HepG2 (cell line): Measurements from ENCODE around the gene ZFHX3. TPM values are rescaled to one million over a fixed set of nuclear protein-coding genes. Genes with fewer than 3 reads are reported as not detected.

Experiments
- ATAC-seq: fragments of 200-7000 bp; cut with Tn5 transposase; 3 replicates; pipeline ENCODE4 v1.9.1; 2020; ENCODE audit warnings: mild to moderate bottlenecking, moderate library complexity
- BruUV-seq: library from RNA; stranded (reverse); fragments of 400-500 nt; replicated peaks from 2 replicates; lab custom pipeline; 2021; lab: Mats Ljungman, UMichigan
- CTCF ChIA-PET: fragments of 300-600 bp; formaldehyde crosslinking; extraction: SDS; loops from one replicate; lab custom pipeline; 2021; ENCODE audit warnings: low total read pairs, inconsistent platforms, low intra/inter-chr PET ratio; lab: Yijun Ruan, JAX
- POLR2A ChIA-PET: fragments of 350-600 bp; sonication (Branson Sonifier 250); formaldehyde crosslinking; loops from one replicate; lab custom pipeline; 2020; ENCODE audit warnings: antibody characterized with exemption, inconsistent platforms; lab: Yijun Ruan, JAX
- DNase-seq: peaks from one replicate; pipeline ENCODE4 v3.0.0-alpha.2; 2015; ENCODE audit warnings: low spot score
- FAIRE-seq: peaks from 3 replicates; lab custom pipeline; 2011; peaks lifted over from hg19 to GRCh38; lab: Jason Lieb, UNC
- H2AFZ ChIP-seq: one replicate; pipeline ENCODE4 v1.6.1; 2011; ENCODE audit warnings: low read length, inconsistent platforms
- H3K27ac ChIP-seq: fragments of 300-600 bp; 3 replicates; pipeline ENCODE4 v1.8.0; 2011; ENCODE audit warnings: mixed run types, mild to moderate bottlenecking, mixed read lengths, low read length, inconsistent platforms; ENCODE audit not compliant: insufficient read depth; ENCODE audit errors: extremely low read length
- H3K27me3 ChIP-seq, 2 experiments: fragments of 200-600 bp in 1 of 2; 2 replicates in 1 of 2; 3 replicates in 1 of 2; pipeline versions ENCODE4 v1.6.0 to v1.8.0; 2011; ENCODE audit warnings: low read length in 2 of 2, mild to moderate bottlenecking in 2 of 2, moderate library complexity in 2 of 2, inconsistent platforms in 1 of 2; ENCODE audit not compliant: insufficient read depth in 2 of 2, control insufficient read depth in 1 of 2
- H3K36me3 ChIP-seq, 2 experiments: fragments of 200-600 bp in 1 of 2; replicated peaks in 1 of 2; 2 replicates in 1 of 2; 3 replicates in 1 of 2; pipeline versions ENCODE4 v1.5.1 to v1.8.0; 2011; ENCODE audit warnings: low read length in 2 of 2, inconsistent platforms in 1 of 2; ENCODE audit not compliant: insufficient read depth in 2 of 2, control insufficient read depth in 1 of 2
- H3K4me1 ChIP-seq: 2 replicates; pipeline ENCODE4 v1.5.1; 2012; ENCODE audit warnings: low read length, inconsistent platforms; ENCODE audit not compliant: insufficient read depth
- H3K4me2 ChIP-seq: 2 replicates; pipeline ENCODE4 v1.6.0; 2011; ENCODE audit warnings: low read depth, low read length, inconsistent platforms
- H3K4me3 ChIP-seq, 3 experiments: fragments of 200-600 bp in 1 of 3; sonication (generic), shearing (Covaris generic) in 1 of 3; replicated peaks in 1 of 3; 2 replicates each; pipeline ENCODE4 v1.5.1; 2011 to 2016; ENCODE audit warnings: low read length in 3 of 3, inconsistent platforms in 2 of 3, low read depth in 2 of 3, mild to moderate bottlenecking in 2 of 3, control low read depth in 1 of 3, mixed read lengths in 1 of 3; ENCODE audit not compliant: insufficient read depth in 1 of 3
- H3K79me2 ChIP-seq: one replicate; pipeline ENCODE4 v1.6.1; 2011; ENCODE audit warnings: low read length, inconsistent platforms; ENCODE audit not compliant: insufficient read depth
- H3K9ac ChIP-seq: 2 replicates; pipeline ENCODE4 v1.6.0; 2011; ENCODE audit warnings: mild to moderate bottlenecking, low read depth, low read length, inconsistent platforms; ENCODE audit not compliant: insufficient read depth
- H3K9me3 ChIP-seq: 2 replicates; pipeline ENCODE4 v1.5.1; 2012; ENCODE audit warnings: mild to moderate bottlenecking, low read length
- H4K20me1 ChIP-seq: 2 replicates; pipeline ENCODE4 v1.6.0; 2011; ENCODE audit warnings: inconsistent platforms, mild to moderate bottlenecking, low read length, moderate library complexity; ENCODE audit not compliant: insufficient read depth
- KDM1A ChIP-seq: IDR thresholded peaks from 2 replicates; pipeline ENCODE4 v1.6.1; 2016; ENCODE audit warnings: missing compliant biosample characterization
- RBM22 ChIP-seq: fragments of 200-400 bp; formaldehyde crosslinking; optimal IDR thresholded peaks from 2 replicates; pipeline ENCODE3; 2017; ENCODE audit warnings: mild to moderate bottlenecking, low read length, moderate library complexity
- TBX2 ChIP-seq: sonication (generic); formaldehyde crosslinking; IDR thresholded peaks from 2 replicates; pipeline ENCODE4 v1.5.0; 2020; ENCODE audit warnings: missing genetic modification reagents, mild to moderate bottlenecking, borderline replicate concordance
- ZNF501 ChIP-seq: sonication (generic); formaldehyde crosslinking; IDR thresholded peaks from 2 replicates; pipeline ENCODE4 v1.5.1; 2020; ENCODE audit warnings: mild to moderate bottlenecking, moderate library complexity, missing genetic modification reagents
- ZNF614 ChIP-seq: IDR thresholded peaks from 2 replicates; pipeline ENCODE4 v1.6.1; 2018; ENCODE audit warnings: missing biosample characterization, missing genetic modification reagents, inconsistent platforms, borderline replicate concordance
- WGBS: methylation state at CpG from one replicate; pipeline ENCODE4 v1.1.6; 2017; ENCODE audit warnings: low lambda C conversion rate; 5-methylcytosine and 5-hydroxymethylcytosine counted together
- in situ Hi-C: cut with HindIII; loops from 2 replicates; pipeline ENCODE4 v1.10.0; 2017; ENCODE audit warnings: low pct_unique_long_range_greater_than_20kb; ENCODE audit not compliant: extremely low pct_ligation_motif_present
- intact Hi-C: fragments of 100-400 bp; cut with micrococcal nuclease; formaldehyde crosslinking; loops from one replicate; pipeline ENCODE4 v1.10.0; 2022; ENCODE audit not compliant: unreplicated experiment
- polyA plus RNA-seq, 8 experiments: library from polyadenylated mRNA; depleted of rRNA in 3 of 8; stranded (reverse) in 7 of 8; unstranded in 1 of 8; fragments of >200 nt; fragmentation: Illumina TruSeq in 4 of 8; extraction: Trizol in 4 of 8; gene quantifications; 2 replicates each; pipeline versions ENCODE4 v1.2.1 to v1.2.3, GENCODE V29; 2011 to 2016; ENCODE audit warnings: low read depth in 4 of 8, missing spikeins in 1 of 8, mixed read lengths in 1 of 8; ENCODE audit not compliant: insufficient read depth in 1 of 8
- total RNA-seq, 5 experiments: library from RNA; depleted of rRNA; stranded (reverse); fragments of >200 nt; fragmentation: Illumina TruSeq; extraction: Trizol; gene quantifications; 2 replicates each; pipeline ENCODE4 v1.2.3, GENCODE V29; 2016; ENCODE audit warnings: low read depth in 1 of 5

ZFHX3 gene
- total and polyA plus RNA-seq, 2 of the 13 experiments (the other 11 are each of a cell fraction or from before 2014, with no cell fraction given), result 5.0 to 6.0 TPM

DNA sequence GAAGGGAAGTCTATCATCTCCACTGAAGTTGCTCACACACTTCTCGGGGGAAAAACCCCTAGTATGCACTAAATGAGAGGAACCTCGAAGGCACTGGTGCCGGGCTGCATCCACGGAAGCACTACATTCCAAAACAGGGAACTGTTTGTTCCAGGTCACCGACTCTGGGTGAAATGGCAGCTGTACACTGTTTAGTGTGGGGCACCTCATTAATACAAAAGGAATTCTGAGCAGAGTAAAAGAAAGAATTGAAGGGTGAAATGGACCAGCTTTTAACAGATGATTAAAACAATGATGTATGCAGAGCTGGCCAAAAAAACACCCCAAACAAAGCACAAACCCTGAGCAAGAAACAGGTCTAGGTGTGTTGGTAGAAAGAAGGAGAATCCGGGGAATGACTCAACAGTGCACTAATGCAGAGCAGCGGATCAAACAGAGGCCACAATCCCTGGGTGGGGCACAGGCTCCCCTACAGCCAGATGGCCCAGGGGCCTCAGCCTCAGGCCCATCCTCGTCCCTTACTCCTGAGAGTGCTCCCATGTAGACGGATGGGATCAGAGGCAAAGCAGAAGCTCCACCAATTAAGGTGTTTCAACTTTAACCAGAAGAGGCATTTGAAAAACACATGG lies 161.5 kb downstream of the ZFHX3 start:
- FAIRE-seq (no peak), DNase-seq (no peak), ATAC-seq (no peak)
- Histone ChIP-seq H2AFZ (no peak overlapping the region), H3K36me3 (peaks cover 39 to 80% of the 10 kb centered on the region in 2 experiments), H3K27ac (no peak overlapping the region), H3K4me3 (no peak overlapping the region), H4K20me1 (no peaks in the 10 kb centered on the region), H3K9me3 (no peaks in the 10 kb centered on the region), H3K27me3 (no peaks in the 10 kb centered on the region), H3K79me2 (peaks cover 4% of the 10 kb centered on the region), H3K9ac (no peak overlapping the region), H3K4me1 (peaks cover 28% of the 10 kb centered on the region), H3K4me2 (no peak overlapping the region)
- BruUV-seq, result no TSS peak
- CTCF ChIA-PET, result no interaction called here
- in situ Hi-C loops (no loop called here), intact Hi-C loops (no loop called here)
- 96% methylated on average over 9 of the region's 9 CpGs for WGBS
- peak; percentile 49 for TF ChIP-seq RBM22
- TF ChIP-seq KDM1A (CRISPR knock-in tag), result no peak
- POLR2A ChIA-PET, result no interaction called here

- FAIRE-seq (no peak), DNase-seq (peak; percentile 75)
- CTCF ChIA-PET, result no interaction called here
- no TSS peak for BruUV-seq
- 0 out of 2 replicates have a peak, but pooled peaks have one; percentile 27 for TF ChIP-seq ZNF501
- TF ChIP-seq ZNF614 (CRISPR knock-in tag), result peak; percentile 69
- TF ChIP-seq TBX2, result no peak
- TF ChIP-seq, all 625 proteins: peak for 2
- H3K9ac ChIP-seq, result no peak overlapping the region
- 71% methylated on average over 5 of the region's 5 CpGs for WGBS
- H3K79me2 ChIP-seq, result peaks cover 12% of the 10 kb centered on the region
- POLR2A ChIA-PET, result interaction anchor here (0.6 kb wide), 1 partner anchor 37 kb away, joined by 3 read pairs; no protein-coding TSS in a partner anchor
- peaks cover 47% of the 10 kb centered on the region for H3K4me1 ChIP-seq
- peak overlapping the region; percentile 13 for H3K27ac ChIP-seq
- H3K4me2 ChIP-seq, result no peak overlapping the region
- no peaks in the 10 kb centered on the region for H3K27me3 ChIP-seq
- in situ Hi-C loops, result no loop called here
- no peaks in the 10 kb centered on the region for H4K20me1 ChIP-seq
- no peaks in the 10 kb centered on the region for H3K9me3 ChIP-seq
- H2AFZ ChIP-seq, result no peak overlapping the region
- intact Hi-C loops, result no loop called here
- ATAC-seq, result peak; percentile 31; the same call in 1 of the 3 replicates
- H3K36me3 ChIP-seq, result peaks cover 36 to 68% of the 10 kb centered on the region in 2 experiments
- no peak overlapping the region for H3K4me3 ChIP-seq
Measured at GRCh38 chr16:72884573-72884972, 163.4 kb downstream of the ZFHX3 start.
